ENCODE results near the gene PHLDA3. TPM values are rescaled to one million over a fixed set of nuclear protein-coding genes. Genes with fewer than 3 reads are reported as not detected.

PHLDA3 gene
- total and polyA plus RNA-seq, 9 donors: 4.7 to 38.2 (median 27.3) TPM

- H3K4me3 ChIP-seq: peak overlapping the region; percentile 21
- H3K27me3 ChIP-seq: no peaks in the 10 kb centered on the region
- H3K4me1 ChIP-seq (ENCODE audit: insufficient read depth): peaks cover 51% of the 10 kb centered on the region
- no peaks in the 10 kb centered on the region for H3K9me3 ChIP-seq
- WGBS, 3 donors: 63 to 89% (median 84%) methylated on average over 3 of the region's 3 CpGs
- peak overlapping the region; percentile 86 to 90 for H3K27ac ChIP-seq
- TF ChIP-seq EP300 (IDR thresholded peaks at IDR 0.05) (no peak), POLR2A (IDR thresholded peaks at IDR 0.05) (no peak), CTCF (IDR thresholded peaks at IDR 0.05) (no peak)
- intact Hi-C loops (cut with DNase I): no loop called here
- no peak for DNase-seq
- H3K36me3 ChIP-seq: no peaks in the 10 kb centered on the region
These were observed 33.5 kb upstream of the PHLDA3 start for GRCh38 chr1:201502511-201502857.

GRCh38 chr1:201501812-201502510 lies 33.0 kb upstream of the PHLDA3 start:
- H3K4me1 ChIP-seq (ENCODE audit: insufficient read depth): peaks cover 53% of the 10 kb centered on the region
- no peaks in the 10 kb centered on the region for H3K27me3 ChIP-seq
- intact Hi-C loops (cut with DNase I): no loop called here
- 74 to 77% (median 77%) methylated on average over 10 of the region's 10 CpGs for whole genome bisulfite sequencing, 3 donors
- H3K36me3 ChIP-seq: no peaks in the 10 kb centered on the region
- peak overlapping the region; percentile 90 to 95 for H3K27ac ChIP-seq
- peak in 1 of 5 donors; percentile 52 for DNase-seq
- no peaks in the 10 kb centered on the region for H3K9me3 ChIP-seq
- TF ChIP-seq POLR2A (IDR thresholded peaks at IDR 0.05) (no peak), CTCF (IDR thresholded peaks at IDR 0.05) (no peak), EP300 (IDR thresholded peaks at IDR 0.05) (no peak)
- peak overlapping the region; percentile 16 for H3K4me3 ChIP-seq

- peaks cover 56% of the 10 kb centered on the region for H3K4me1 ChIP-seq (ENCODE audit: insufficient read depth)
- 60 to 69% (median 61%) methylated on average over 8 of the region's 8 CpGs for WGBS, 3 donors
- intact Hi-C loops (cut with DNase I): no loop called here
- H3K27ac ChIP-seq: peak overlapping the region; percentile 86 to 95
- peak overlapping the region; percentile 17 for H3K4me3 ChIP-seq
- TF ChIP-seq POLR2A (IDR thresholded peaks at IDR 0.05): no peak
- no peak for TF ChIP-seq CTCF (IDR thresholded peaks at IDR 0.05)
- no peak for TF ChIP-seq EP300 (IDR thresholded peaks at IDR 0.05)
- no peaks in the 10 kb centered on the region for H3K36me3 ChIP-seq
- no peaks in the 10 kb centered on the region for H3K9me3 ChIP-seq
- no peaks in the 10 kb centered on the region for H3K27me3 ChIP-seq
- peak in 1 of 5 donors; percentile 34 for DNase-seq
These were observed 32.2 kb upstream of the PHLDA3 start for GRCh38 chr1:201501144-201501543.

DNA sequence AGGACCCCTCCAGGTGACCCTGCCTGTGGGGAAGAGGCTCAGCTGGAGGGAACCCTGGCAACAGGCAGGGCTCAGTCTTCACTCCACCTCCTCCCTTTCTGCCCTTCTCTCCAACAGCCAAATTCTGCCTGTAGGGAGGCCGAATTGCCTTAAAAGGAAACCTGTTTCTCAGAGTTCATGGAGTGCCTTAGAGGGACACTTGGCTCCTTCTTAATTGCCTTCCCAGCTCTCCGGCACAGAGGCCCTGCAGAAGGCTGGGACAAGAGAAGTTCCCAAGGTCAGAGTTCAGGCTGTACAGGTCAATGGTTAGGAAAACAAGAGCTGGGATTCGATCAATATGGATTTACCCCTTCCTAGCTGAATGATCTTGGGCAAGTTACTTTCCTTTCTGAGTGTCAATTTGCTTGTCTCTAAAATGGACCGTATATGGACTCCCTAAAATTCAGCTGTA lies 31.7 kb upstream of the PHLDA3 start:
- H3K4me1 ChIP-seq (ENCODE audit: insufficient read depth): peaks cover 57% of the 10 kb centered on the region
- WGBS, 3 donors: 17 to 23% (median 22%) methylated on average over 4 of the region's 4 CpGs
- no peaks in the 10 kb centered on the region for H3K36me3 ChIP-seq
- H3K9me3 ChIP-seq: no peaks in the 10 kb centered on the region
- peak overlapping the region; percentile 17 for H3K4me3 ChIP-seq
- peak in 3 of 5 donors; percentile 54 to 67 (median 59) for DNase-seq
- TF ChIP-seq POLR2A (IDR thresholded peaks at IDR 0.05) (no peak), EP300 (IDR thresholded peaks at IDR 0.05) (no peak), CTCF (IDR thresholded peaks at IDR 0.05) (no peak)
- intact Hi-C loops (cut with DNase I): no loop called here
- no peaks in the 10 kb centered on the region for H3K27me3 ChIP-seq
- H3K27ac ChIP-seq: peak overlapping the region; percentile 86 to 95

Measured in ovary (tissue), 9 donors.